GM19395 (cell line): Measurements from ENCODE around the gene GPR78.

Experiments used
- ATAC-seq: cut with Tn5 transposase; IDR thresholded peaks from one replicate; pipeline ENCODE4 v1.9.1; 2021; ENCODE audit warnings: mild to moderate bottlenecking, moderate library complexity; ENCODE audit not compliant: unreplicated experiment

Gene GPR78

GRCh38 chr4:8580321-8581093 lies at the start of gene GPR78:
TSS of gene GPR78 (plus strand) at chr4:8580392. CDS start at chr4:8580983, 591 bp downstream.
- ATAC-seq, result no peak

GRCh38 chr4:8532245-8532781 lies 47.9 kb upstream of the GPR78 start:
- ATAC-seq, result no peak

GRCh38 chr4:8533274-8533865 lies 46.8 kb upstream of the GPR78 start:
- peak; percentile 50 for ATAC-seq

- peak; percentile 89 for ATAC-seq
Observed at GRCh38 chr4:8534129-8534528, 46.1 kb upstream of the GPR78 start.

GRCh38 chr4:8534611-8535010 lies 45.6 kb upstream of the GPR78 start:
- ATAC-seq, result no peak

GRCh38 chr4:8536467-8536866 lies 43.7 kb upstream of the GPR78 start:
- ATAC-seq, result no peak

- no peak for ATAC-seq
Observed at GRCh38 chr4:8537041-8537461, 43.1 kb upstream of the GPR78 start.

- no peak for ATAC-seq
Observed at GRCh38 chr4:8538076-8538702, 42.0 kb upstream of the GPR78 start.

- no peak for ATAC-seq
Observed at GRCh38 chr4:8538703-8539567, 41.3 kb upstream of the GPR78 start.

GRCh38 chr4:8539661-8540060 lies 40.5 kb upstream of the GPR78 start:
- peak; percentile 36 for ATAC-seq

GRCh38 chr4:8540072-8540471 lies 40.1 kb upstream of the GPR78 start:
- peak; percentile 47 for ATAC-seq

- ATAC-seq, result no peak
Observed at GRCh38 chr4:8540586-8540985, 39.6 kb upstream of the GPR78 start.

- no peak for ATAC-seq
Observed at GRCh38 chr4:8540991-8541390, 39.2 kb upstream of the GPR78 start.

- no peak for ATAC-seq
Observed at GRCh38 chr4:8541981-8542715, 38.0 kb upstream of the GPR78 start.

- no peak for ATAC-seq
Observed at GRCh38 chr4:8542776-8543525, 37.2 kb upstream of the GPR78 start.

- ATAC-seq, result no peak
Observed at GRCh38 chr4:8543623-8544022, 36.6 kb upstream of the GPR78 start.

- ATAC-seq, result no peak
Observed at GRCh38 chr4:8544282-8544681, 35.9 kb upstream of the GPR78 start.

GRCh38 chr4:8544741-8545438 lies 35.3 kb upstream of the GPR78 start:
- no peak for ATAC-seq

- ATAC-seq, result no peak
Observed at GRCh38 chr4:8545439-8545765, 34.8 kb upstream of the GPR78 start.
